ENCODE results near the gene ARRDC1.
A peak's percentile ranks its signal among the peaks of the same experiment; 100 is the strongest.
"Not testable (repeated sequence)": the region's sequence is repeated elsewhere in the genome, so short reads cannot be mapped to it uniquely, and the experiment has no call there.

The ARRDC1 gene

GRCh38 chr9:137613738-137614523 lies 8.4 kb downstream of the ARRDC1 start:
- DNase-seq = no peak

GRCh38 chr9:137614631-137615386 lies 9.3 kb downstream of the ARRDC1 start:
- no peak for DNase-seq

DNA sequence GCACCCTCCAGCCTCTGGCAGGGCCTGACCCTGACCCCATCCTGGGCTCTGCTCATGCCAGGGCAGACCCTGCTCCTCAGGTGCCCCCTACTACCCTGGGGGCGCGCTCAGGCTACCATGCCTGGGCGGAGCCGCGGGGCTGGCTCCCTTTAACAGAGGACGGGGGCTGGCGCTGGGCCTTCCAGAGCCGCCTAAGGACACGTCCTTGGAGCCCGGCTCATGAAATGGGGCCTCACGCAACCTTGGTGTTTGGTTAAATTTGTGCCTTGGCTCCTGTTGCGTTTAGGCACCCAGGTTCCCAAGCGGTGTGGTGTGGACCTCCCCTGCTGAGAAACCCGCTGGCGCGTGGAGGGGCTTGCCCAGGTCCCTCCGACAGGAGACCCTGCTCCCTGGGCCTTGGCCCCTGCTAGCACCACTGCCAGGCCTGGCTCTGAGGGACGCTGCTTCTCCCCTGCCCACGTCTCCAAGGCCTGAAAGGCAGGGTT lies 9.9 kb downstream of the ARRDC1 start:
- no peak for DNase-seq

DNA sequence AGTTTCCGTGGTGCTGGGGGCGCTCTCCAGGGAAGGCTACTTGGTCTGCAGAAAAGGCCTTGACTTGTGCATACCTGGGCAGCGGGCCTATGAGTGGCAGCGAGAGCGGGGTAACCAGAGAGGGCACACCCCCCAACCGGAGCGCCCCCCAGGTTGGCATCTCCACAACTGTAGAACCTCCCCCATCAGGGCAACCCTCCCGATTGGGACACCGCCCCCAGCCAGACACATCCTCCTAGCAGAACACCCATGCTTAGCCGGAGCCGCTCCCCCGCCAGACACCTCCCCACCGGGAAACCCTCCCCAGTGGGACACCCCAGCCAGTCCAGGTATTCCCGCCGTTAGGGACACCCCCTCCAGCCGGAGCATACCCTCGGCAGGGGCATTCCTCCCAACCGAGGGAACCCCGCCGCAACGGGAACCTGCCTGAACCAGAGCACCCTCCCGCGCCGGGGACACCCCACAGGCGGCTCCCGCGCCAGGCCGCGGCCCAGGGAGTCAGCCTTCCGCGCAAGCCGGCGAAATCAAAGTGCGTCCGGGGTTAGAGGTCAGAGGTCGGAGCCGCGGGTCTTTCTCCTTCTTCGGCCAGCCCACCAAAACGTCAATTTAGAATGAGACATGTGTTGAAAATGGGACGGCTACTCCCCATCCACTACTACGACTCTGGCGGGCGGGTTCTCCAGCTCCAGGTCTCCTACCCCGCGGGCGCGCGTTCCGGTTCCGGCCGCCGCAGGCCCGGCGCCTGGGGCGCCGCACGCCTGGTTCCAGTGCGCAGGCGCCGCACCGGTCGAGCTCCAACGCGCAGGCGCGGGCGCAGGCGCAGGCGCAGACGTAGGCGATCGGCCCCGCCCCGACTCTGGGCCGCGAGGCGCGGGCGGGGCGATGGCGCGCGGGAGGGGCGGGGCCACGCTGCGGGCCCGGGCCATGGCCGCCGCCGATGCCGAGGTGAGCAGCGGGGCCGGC lies 12.9 kb downstream of the ARRDC1 start, which contains the start of gene EHMT1:
Gene EHMT1 (plus strand): TSS at position 901 of the 963 bp plus-strand sequence. CDS start 24 bp downstream, at position 925.
- peak; percentile 29 for DNase-seq

DNA sequence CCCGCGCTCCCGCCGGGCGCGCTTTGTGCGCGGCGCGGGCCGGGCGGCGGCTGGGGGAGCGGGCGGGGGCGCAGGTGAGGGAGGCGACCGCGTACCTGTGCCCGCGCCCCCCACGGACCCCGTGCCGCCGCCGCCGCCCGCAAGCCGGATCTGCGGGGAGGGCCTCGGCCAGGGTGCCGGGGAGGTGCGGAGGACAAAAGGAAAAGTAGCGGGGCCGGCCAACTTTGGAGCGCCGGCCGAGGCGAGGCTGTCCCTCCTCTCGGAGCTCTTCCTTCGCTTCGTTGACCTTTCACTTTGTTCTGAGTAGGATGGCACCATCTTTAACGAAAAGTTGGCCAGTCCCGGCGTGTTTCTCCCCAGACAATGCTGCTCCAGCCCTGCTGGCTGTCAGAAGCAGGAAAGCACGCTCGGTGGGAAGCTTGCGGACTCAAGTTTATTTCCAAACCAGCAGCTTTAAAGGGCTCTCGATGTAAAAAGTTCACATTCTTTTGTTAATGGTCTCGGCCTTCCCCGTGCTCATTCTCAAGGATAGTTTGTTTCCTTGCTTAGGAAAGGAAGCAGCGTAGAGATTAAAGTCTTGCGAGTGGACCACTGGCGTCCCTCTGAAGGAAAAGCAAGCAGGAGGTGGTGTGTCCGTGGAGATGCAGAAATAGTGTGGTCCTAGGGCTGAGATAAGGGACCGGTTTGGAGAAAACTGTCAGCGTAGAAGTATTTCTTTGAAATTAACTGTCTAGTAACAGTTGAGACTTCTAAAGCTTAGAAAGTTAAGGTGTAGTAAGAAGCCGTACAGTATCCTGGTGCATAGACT lies 14.0 kb downstream of the ARRDC1 start:
- DNase-seq = no peak

GRCh38 chr9:137620048-137620405 lies 14.5 kb downstream of the ARRDC1 start:
- no peak for DNase-seq

DNA sequence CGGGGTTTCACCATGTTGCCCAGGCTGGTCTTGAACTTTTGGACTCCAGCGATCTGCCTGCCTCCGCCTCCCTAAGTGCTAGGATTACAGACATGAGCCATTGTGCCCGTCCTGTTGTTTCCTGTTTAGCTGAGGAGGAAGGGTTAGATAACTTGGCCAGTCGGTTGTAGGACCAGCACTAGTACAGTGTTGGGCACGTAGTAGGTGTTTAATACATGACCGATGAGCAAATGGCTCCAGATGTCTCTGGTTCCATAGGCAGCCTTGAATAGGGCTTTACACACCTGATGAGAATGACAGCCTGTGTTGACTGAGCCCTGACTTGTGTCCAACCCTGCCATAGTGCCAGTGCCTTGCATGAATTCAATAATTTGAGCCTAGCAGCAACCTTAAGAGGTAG lies 15.1 kb downstream of the ARRDC1 start:
- no peak for DNase-seq

DNA sequence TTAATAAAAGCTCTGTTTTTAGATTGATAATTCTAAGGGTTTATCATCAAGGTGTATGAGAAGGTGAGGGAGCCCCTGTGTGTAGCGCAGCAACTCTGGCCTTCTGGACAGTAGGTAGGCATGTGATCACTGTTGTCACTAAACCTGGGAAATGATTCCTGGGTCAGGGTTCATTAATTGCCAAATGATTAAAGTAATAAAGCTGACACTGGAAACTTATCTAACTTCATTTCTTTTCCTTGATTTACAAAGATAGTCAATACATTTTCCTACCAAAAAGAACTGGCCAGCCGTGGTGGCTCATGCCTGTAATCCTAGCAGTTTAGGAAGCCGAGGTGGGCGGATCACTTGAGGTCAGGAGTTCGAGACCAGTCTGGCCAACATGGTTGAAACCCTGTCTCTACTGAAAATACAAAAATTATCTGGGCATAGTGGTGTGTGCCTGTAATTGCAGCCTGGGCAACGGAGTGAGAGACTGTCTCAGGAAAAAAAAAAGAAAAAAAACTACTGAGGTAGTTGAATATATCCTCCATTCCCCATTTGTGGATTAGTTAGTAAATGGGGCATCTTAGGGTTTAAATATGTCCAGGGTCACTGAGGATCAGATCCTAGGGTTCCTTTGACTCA lies 15.8 kb downstream of the ARRDC1 start:
- DNase-seq = no peak

- not testable (repeated sequence) for DNase-seq
Observed at GRCh38 chr9:137622211-137622610, 16.7 kb downstream of the ARRDC1 start.

- no peak for DNase-seq
Observed at GRCh38 chr9:137626464-137626863, 21.0 kb downstream of the ARRDC1 start.

DNA sequence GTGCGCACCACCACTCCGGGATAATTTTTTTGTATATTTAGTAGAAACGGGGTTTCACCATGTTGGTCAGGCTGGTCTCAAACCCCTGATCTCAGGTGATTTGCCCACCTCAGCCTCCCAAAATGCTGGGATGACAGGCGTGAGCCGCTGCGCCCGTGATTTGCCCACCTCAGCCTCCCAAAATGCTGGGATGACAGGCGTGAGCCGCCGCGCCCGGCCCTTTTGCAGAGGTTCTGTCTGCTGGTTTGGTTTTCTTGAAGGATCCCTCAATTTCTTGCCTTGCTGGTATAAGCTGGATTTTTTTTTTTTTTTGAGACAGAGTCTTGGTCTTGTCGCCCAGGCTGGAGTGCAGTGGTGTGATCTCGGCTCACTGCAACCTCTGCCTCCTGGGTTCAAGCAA lies 21.9 kb downstream of the ARRDC1 start:
- not testable (repeated sequence) for DNase-seq

DNA sequence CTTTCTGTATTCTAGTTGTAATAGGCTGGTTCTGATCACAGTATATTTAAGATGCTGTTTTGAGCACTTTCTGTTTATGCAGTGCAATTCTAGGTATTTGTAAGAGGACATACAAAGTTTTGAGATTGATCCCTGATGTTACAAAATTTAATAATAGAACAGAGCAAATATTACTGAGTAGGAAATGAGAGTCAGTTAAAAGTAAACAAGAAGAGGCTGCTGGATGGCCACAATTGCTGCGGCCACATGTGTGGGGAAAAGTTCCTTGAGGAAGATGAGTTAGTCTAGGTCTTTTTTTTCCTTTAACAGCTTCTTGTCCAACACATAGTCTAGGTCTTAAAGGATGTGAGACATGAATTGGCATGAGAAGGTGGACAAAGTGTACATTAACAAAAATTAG lies 24.6 kb downstream of the ARRDC1 start:
- no peak for DNase-seq

- DNase-seq = no peak
Observed at GRCh38 chr9:137630679-137631078, 25.2 kb downstream of the ARRDC1 start.

- no peak for DNase-seq
Observed at GRCh38 chr9:137631345-137632229, 26.1 kb downstream of the ARRDC1 start.

DNA sequence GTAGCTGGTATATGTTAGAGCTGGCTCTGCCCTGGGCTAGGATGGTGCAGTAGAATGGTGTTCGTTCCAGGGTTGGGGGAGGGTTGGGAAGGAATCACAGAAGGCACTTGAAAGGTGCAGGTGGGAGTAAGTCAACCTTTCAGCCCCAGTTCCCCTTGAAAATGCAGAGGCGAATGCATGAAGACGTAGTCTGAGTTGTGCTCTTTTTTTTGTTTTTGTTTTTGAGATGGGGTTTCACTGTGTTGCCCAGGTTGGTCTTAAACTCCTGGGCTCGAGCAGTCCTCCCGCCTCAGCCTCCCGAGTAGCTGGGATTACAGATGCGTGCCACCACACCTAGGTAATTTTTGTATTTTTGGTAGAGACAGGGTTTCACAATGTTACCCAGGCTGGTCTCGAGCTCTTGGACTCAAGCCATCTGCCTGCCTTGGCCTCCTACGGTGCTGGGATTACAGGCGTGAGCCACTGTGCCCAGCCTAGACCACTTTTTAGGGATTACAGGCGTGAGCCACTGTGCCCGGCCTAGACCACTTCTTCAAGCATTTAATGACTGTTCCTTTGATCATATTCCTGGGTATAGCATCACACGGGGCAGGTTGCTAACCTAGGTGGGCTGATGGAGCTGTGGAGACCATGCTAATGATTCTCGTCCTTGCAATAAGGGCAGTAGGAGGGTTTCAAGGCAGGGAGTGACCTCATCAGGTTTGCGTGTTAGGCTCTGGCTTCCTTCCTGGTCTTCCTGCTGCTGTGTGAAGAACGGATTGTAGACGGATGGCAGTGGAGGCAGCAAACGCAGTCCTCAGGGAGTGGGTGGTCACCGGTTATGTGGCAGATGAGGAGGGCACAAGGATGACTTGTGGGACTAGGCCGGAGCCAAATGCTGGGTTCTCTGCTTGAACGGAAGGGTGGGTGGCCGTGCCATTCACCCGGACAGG lies 27.0 kb downstream of the ARRDC1 start:
- DNase-seq = no peak

DNA sequence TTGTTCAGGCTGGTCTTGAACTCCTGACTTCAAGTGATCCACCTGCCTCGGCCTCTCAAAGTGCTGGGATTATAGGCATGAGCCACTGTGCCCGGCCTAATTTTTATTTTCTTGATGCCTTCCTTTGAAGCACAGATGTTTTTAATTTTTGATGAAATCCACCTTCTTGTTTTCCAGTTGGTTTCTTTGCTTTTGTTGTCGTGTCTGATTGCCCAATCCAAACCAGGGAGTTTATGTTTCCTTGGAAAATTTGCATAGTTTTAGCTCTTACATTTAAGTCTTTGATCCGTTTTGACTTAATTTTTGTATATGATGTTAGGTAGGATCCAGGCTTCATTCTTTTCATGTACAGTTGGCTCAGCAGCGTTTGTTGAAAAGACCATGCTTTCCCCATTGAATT lies 28.5 kb downstream of the ARRDC1 start:
- DNase-seq = no peak

- DNase-seq = no peak
Observed at GRCh38 chr9:137638680-137639079, 33.2 kb downstream of the ARRDC1 start.

GRCh38 chr9:137639303-137640051 lies 34.0 kb downstream of the ARRDC1 start:
- DNase-seq = no peak

DNA sequence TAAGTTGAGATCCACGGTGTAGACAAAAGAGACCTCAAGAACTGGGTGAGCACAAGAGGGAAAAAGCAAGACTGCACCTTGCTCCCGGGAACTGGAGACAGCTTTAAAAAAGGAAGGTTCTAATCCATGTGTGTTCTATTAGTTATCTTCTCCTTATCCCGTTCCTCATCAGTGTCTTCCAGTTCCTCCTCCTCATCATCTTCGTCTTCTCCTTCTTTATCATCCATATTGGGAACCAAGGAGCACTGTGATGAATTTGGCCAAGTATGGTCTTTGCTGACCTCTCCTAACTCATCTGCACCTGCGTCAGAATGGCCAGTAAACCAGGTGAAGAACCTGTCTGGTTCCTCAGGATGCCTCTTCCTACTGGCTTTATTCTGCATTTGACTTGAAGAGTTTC lies 35.4 kb downstream of the ARRDC1 start:
- no peak for DNase-seq

Data from NCI-H524 treated with DMSO at 0.1 percent for 48 hours (cell line).